ENCODE data around the gene KDM6A.

DNA sequence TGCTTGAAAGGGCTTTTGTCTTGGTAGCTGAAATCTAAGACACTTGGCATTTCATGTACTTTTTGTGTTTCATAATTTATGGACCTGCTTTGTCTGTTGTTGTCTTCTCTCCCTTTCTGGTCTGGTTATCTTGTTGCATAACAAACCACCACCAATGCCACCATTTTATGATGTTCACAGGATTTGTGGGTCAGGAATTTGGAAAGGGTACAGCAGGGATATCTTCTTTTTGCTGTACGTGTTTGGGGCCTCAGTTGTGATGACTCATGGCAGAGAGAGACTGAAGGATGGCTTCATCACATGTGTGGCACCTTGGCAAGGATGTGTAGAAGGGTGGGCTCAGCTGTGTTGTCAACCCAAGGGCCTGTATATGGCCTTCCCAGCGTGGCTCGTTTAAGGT, 35.2 kb downstream of the KDM6A start:
- TF ChIP-seq, protein P1, sequence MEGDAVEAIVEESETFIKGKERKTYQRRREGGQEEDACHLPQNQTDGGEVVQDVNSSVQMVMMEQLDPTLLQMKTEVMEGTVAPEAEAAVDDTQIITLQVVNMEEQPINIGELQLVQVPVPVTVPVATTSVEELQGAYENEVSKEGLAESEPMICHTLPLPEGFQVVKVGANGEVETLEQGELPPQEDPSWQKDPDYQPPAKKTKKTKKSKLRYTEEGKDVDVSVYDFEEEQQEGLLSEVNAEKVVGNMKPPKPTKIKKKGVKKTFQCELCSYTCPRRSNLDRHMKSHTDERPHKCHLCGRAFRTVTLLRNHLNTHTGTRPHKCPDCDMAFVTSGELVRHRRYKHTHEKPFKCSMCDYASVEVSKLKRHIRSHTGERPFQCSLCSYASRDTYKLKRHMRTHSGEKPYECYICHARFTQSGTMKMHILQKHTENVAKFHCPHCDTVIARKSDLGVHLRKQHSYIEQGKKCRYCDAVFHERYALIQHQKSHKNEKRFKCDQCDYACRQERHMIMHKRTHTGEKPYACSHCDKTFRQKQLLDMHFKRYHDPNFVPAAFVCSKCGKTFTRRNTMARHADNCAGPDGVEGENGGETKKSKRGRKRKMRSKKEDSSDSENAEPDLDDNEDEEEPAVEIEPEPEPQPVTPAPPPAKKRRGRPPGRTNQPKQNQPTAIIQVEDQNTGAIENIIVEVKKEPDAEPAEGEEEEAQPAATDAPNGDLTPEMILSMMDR (IDR thresholded peaks at IDR 0.05), result no peak
- no peak for TF ChIP-seq POLR2A (IDR thresholded peaks at IDR 0.05)

Data from right lobe of liver (tissue), 4 donors.